ENCODE results near the gene KIF3C. TPM values are rescaled to one million over a fixed set of nuclear protein-coding genes. Genes with fewer than 3 reads are reported as not detected.

KIF3C gene
- total and polyA plus RNA-seq, 2 of the 8 experiments (the other 6 are each of a cell fraction or from before 2014, with no cell fraction given), result 13.4 to 58.1 TPM

GRCh38 chr2:25877431-25878360 is 104.6 kb downstream of the KIF3C start (continued):
- no peak for TF ChIP-seq RAD21 (IDR thresholded peaks at IDR 0.05 in 1 of 2, conservative IDR thresholded peaks at IDR 0.05 in 1 of 2; ENCODE audit: low read depth in 2 of 2, low read length in 2 of 2)
- TF ChIP-seq HDAC2 (IDR thresholded peaks at IDR 0.05; ENCODE audit: borderline replicate concordance in 1 of 2, low read depth in 2 of 2, low read length in 2 of 2), result no peak; a peak in 2 of 4 replicates
- no peak for TF ChIP-seq POU5F1 (IDR thresholded peaks at IDR 0.05; ENCODE audit: low read depth, low read length)
- TF ChIP-seq CHD7 (IDR thresholded peaks at IDR 0.05; ENCODE audit: insufficient replicate concordance, low read length), result no peak
- TF ChIP-seq SAP30 (IDR thresholded peaks at IDR 0.05; ENCODE audit: insufficient read depth, insufficient replicate concordance, low read length), result no peak
- TF ChIP-seq NANOG (IDR thresholded peaks at IDR 0.05; ENCODE audit: insufficient read depth, low read depth, low read length, poor library complexity, severe bottlenecking), result no peak
- TF ChIP-seq BACH1 (IDR thresholded peaks at IDR 0.05; ENCODE audit: low read length), result no peak

Measured in H1 (cell line).